ENCODE results near the gene MAPKBP1. TPM values are rescaled to one million over a fixed set of nuclear protein-coding genes. Genes with fewer than 3 reads are reported as not detected.

The MAPKBP1 gene
- total RNA-seq, 1 donor from 2014 or later: 18.9 TPM

GRCh38 chr15:41868321-41868720 lies 94.0 kb downstream of the MAPKBP1 start:
- no peak for DNase-seq (ENCODE audit: low read depth)

- no peak for DNase-seq (ENCODE audit: low read depth)
Measured at GRCh38 chr15:41869770-41870688, 95.7 kb downstream of the MAPKBP1 start.

- DNase-seq (ENCODE audit: low read depth): peak; percentile 33
Measured at GRCh38 chr15:41870689-41871081, 96.4 kb downstream of the MAPKBP1 start.

- DNase-seq (ENCODE audit: low read depth): no peak
Measured at GRCh38 chr15:41871175-41871905, 97.1 kb downstream of the MAPKBP1 start.

- no peak for DNase-seq (ENCODE audit: low read depth)
Measured at GRCh38 chr15:41872166-41872747, 98.0 kb downstream of the MAPKBP1 start.

GRCh38 chr15:41873711-41874110 lies 99.4 kb downstream of the MAPKBP1 start:
- no peak for DNase-seq (ENCODE audit: low read depth)

- no peak for DNase-seq (ENCODE audit: low read depth)
Measured at GRCh38 chr15:41874736-41875135, 100.5 kb downstream of the MAPKBP1 start.

GRCh38 chr15:41876007-41876406 lies 101.7 kb downstream of the MAPKBP1 start:
- no peak for DNase-seq (ENCODE audit: low read depth)

GRCh38 chr15:41876689-41877088 lies 102.4 kb downstream of the MAPKBP1 start:
- no peak for DNase-seq (ENCODE audit: low read depth)

Other genes starting within 250 kb of the MAPKBP1 start
- gene RPAP1, start 230.2 kb upstream of the MAPKBP1 start, total RNA-seq: 8.7 and 32.0 TPM in 2 replicates
- gene TYRO3, start 215.3 kb upstream of the MAPKBP1 start, total RNA-seq: 6.1 and 11.3 TPM in 2 replicates
- gene MGA, start 114.1 kb upstream of the MAPKBP1 start, total RNA-seq: 21.7 and 74.0 TPM in 2 replicates
- gene JMJD7, start 53.6 kb downstream of the MAPKBP1 start, total RNA-seq: 4.4 and 6.6 TPM in 2 replicates
- gene PLA2G4B, start 64.4 kb downstream of the MAPKBP1 start, total RNA-seq: 0.52 and 0.80 TPM in 2 replicates
- gene SPTBN5, start 119.6 kb downstream of the MAPKBP1 start, total RNA-seq: 0.35 and 2.5 TPM in 2 replicates
- gene EHD4, start 198.1 kb downstream of the MAPKBP1 start, total RNA-seq: 55.9 and 57.1 TPM in 2 replicates
- gene PLA2G4E, start 246.6 kb downstream of the MAPKBP1 start, total RNA-seq: not detected in 2 replicates

Data from renal cortical epithelial cell (primary cell).